Psoas muscle (tissue), 8 donors: ENCODE measurements around the gene SBDS. TPM values are rescaled to one million over a fixed set of nuclear protein-coding genes. Genes with fewer than 3 reads are reported as not detected.

Experiments used
- ATAC-seq, 4 donors: fragments of 200-7000 bp; cut with Tn5 transposase; one replicate each; pipeline ENCODE4 v1.9.1; 2020; ENCODE audit warnings: moderate library complexity in 3 of 4, mild to moderate bottlenecking in 2 of 4
- DNase-seq, 2 donors: peaks; one replicate each; pipeline ENCODE4 v3.0.0-alpha.2; 2020
- H3K27ac ChIP-seq: fragments of 200-600 bp; one replicate; pipeline ENCODE4 v1.8.0; 2022
- H3K27me3 ChIP-seq, 3 donors: fragments of 200-600 bp in 1 of 3; one replicate each; pipeline versions ENCODE4 v1.6.1 to v1.8.0; 2013 to 2022; ENCODE audit warnings: low read length in 2 of 3, mild to moderate bottlenecking in 2 of 3, moderate library complexity in 1 of 3; ENCODE audit not compliant: insufficient read depth in 3 of 3
- H3K36me3 ChIP-seq, 2 donors: fragments of 200-600 bp in 1 of 2; one replicate each; pipeline versions ENCODE4 v1.6.1 to v1.8.0; 2013 to 2022; ENCODE audit warnings: low read depth in 1 of 2, mild to moderate bottlenecking in 1 of 2, moderate library complexity in 1 of 2; ENCODE audit not compliant: insufficient read depth in 1 of 2
- H3K4me1 ChIP-seq: fragments of 200-600 bp; one replicate; pipeline ENCODE4 v1.8.0; 2022
- H3K4me3 ChIP-seq: fragments of 200-600 bp; one replicate; pipeline ENCODE4 v1.8.0; 2022; ENCODE audit warnings: mild to moderate bottlenecking
- H3K9me3 ChIP-seq: fragments of 200-600 bp; one replicate; pipeline ENCODE4 v1.8.0; 2022
- WGBS, 3 donors: extraction: QIAGEN DNeasy Blood & Tissue Kit; methylation state at CpG; one replicate each; pipeline versions ENCODE4 v1.1.6 to v1.1.7; 2013; 5-methylcytosine and 5-hydroxymethylcytosine counted together
- intact Hi-C, 2 donors: fragments of 100-400 bp; cut with DNase I; formaldehyde crosslinking; loops; one replicate each; pipeline versions ENCODE4 v1.11.0 to v1.14.2; 2022
- polyA plus RNA-seq, 3 donors: library from polyadenylated mRNA; stranded (reverse); fragments of 200-250 nt; gene quantifications; one replicate each; pipeline ENCODE4 v1.2.3, GENCODE V29; 2013
- total RNA-seq, 4 donors: library from RNA; stranded (reverse); fragmentation: NEBNext Ultra II Directional in 2 of 4; extraction: Animal tissue kit (Norgen Biotek cat#: 25700) in 2 of 4; gene quantifications; one replicate each; pipeline versions ENCODE4 v1.2.1 to v1.2.4, GENCODE V29; 2021 to 2023
- TF ChIP-seq, protein P1 (sequence below): fragments of 200-600 bp; IDR thresholded peaks from one replicate; pipeline ENCODE4 v1.8.0; 2022; ENCODE audit warnings: antibody characterized with exemption
- donor health status: healthy with polysubstance abuse.
- donor health status: DM: no; HTN: no; CAD: no; lungs with moderate emphysema.
- donor health status: Bipolar disorder and iron deficiency.
- donor health status: healthy.
- donor health status: DM: yes; HTN: yes; CAD: no.
- donor health status: DM: no; HTN: no; CAD: no.
- donor health status: DM: no; HTN: no; CAD: no.
- donor health status: DM: yes; HTN: yes; CAD: no.

The SBDS gene
- total and polyA plus RNA-seq, 7 donors: 236 to 417 (median 389) TPM

- no peaks in the 10 kb centered on the region for H3K9me3 ChIP-seq
- H3K36me3 ChIP-seq: peaks cover 13 to 98% of the 10 kb centered on the region in 2 donors
- 69 to 78% (median 73%) methylated on average over 2 of the region's 2 CpGs for WGBS, 3 donors
- no peak for DNase-seq
- TF ChIP-seq, protein P1, sequence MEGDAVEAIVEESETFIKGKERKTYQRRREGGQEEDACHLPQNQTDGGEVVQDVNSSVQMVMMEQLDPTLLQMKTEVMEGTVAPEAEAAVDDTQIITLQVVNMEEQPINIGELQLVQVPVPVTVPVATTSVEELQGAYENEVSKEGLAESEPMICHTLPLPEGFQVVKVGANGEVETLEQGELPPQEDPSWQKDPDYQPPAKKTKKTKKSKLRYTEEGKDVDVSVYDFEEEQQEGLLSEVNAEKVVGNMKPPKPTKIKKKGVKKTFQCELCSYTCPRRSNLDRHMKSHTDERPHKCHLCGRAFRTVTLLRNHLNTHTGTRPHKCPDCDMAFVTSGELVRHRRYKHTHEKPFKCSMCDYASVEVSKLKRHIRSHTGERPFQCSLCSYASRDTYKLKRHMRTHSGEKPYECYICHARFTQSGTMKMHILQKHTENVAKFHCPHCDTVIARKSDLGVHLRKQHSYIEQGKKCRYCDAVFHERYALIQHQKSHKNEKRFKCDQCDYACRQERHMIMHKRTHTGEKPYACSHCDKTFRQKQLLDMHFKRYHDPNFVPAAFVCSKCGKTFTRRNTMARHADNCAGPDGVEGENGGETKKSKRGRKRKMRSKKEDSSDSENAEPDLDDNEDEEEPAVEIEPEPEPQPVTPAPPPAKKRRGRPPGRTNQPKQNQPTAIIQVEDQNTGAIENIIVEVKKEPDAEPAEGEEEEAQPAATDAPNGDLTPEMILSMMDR: no peak
- intact Hi-C loops: no loop called here
- no peaks in the 10 kb centered on the region for H3K27me3 ChIP-seq
- H3K27ac ChIP-seq: no peak overlapping the region
- no peaks in the 10 kb centered on the region for H3K4me1 ChIP-seq
- H3K4me3 ChIP-seq: no peak overlapping the region
- ATAC-seq: no peak
These were observed 48.8 kb downstream of the SBDS start for GRCh38 chr7:66946545-66946944.

DNA sequence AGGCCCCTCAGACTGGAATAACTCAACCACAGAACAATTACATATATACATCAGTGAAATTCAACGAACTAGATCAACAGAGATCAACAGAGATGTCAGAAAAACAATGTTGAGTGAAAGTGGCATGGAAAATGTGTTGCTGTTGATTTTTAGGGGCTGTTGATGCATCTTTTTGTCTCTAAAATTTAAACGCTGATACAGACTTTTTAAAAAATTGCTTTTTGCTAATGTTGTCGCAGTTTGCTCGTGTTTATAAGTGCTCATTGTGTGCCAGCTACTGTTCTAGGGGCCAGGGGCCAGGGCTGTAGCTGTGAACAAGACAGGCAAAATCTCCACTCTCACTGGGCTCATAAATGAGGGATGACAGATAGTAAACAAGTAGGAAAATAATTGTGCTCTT lies 56.1 kb downstream of the SBDS start:
- Histone ChIP-seq H3K4me3 (no peak overlapping the region), H3K4me1 (peaks cover 6% of the 10 kb centered on the region), H3K27ac (no peak overlapping the region), H3K36me3 (peaks cover 0 to 32% of the 10 kb centered on the region in 2 donors), H3K9me3 (no peaks in the 10 kb centered on the region), H3K27me3 (no peaks in the 10 kb centered on the region)
- TF ChIP-seq, protein P1: no peak
- no peak for DNase-seq
- 90 to 96% (median 92%) methylated on average over 4 of the region's 4 CpGs for WGBS, 3 donors
- intact Hi-C loops: no loop called here
- ATAC-seq: no peak

DNA sequence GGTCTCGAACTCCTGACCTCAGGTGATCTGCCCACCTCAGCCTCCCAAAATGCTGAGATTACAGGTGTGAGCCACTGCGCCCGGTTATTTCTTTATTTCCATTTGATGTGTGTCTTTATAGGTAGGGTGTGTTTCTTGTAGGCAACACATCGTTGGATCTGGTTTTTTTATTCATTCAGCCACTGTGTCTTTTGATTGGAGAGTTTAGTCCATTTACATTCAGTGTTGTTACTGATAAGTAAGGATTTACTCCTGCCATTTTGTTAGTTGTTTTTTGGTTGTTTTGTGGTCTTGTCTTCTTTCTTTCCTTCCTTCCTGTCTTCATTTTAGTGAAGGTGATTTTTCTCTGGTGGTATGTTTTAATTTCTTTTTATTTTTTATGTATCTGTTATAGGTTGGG lies 57.4 kb downstream of the SBDS start:
- no peaks in the 10 kb centered on the region for H3K9me3 ChIP-seq
- H3K4me1 ChIP-seq: peaks cover 12% of the 10 kb centered on the region
- no peak for DNase-seq
- H3K36me3 ChIP-seq: peaks cover 0 to 20% of the 10 kb centered on the region in 2 donors
- 96 to 98% (median 97%) methylated on average over 4 of the region's 4 CpGs for WGBS, 3 donors
- no peak overlapping the region for H3K4me3 ChIP-seq
- H3K27ac ChIP-seq: no peak overlapping the region
- TF ChIP-seq, protein P1: no peak
- no peak for ATAC-seq
- intact Hi-C loops: no loop called here
- H3K27me3 ChIP-seq: no peaks in the 10 kb centered on the region

Other genes with a start within 250 kb of the SBDS start
- 10 to 100 TPM; 33.9 to 38.6 (median 37.0) TPM for gene TMEM248, start 74.4 kb downstream of the SBDS start, total RNA-seq
- gene TMEM248, start 74.4 kb downstream of the SBDS start, polyA plus RNA-seq: 10 to 100 TPM; 16.0 to 33.4 (median 30.6) TPM
- gene TYW1, start 1.2 kb upstream of the SBDS start, total RNA-seq: 10 to 100 TPM in 3 of 4 donors, 1 to 10 TPM in 1; 9.9 to 13.7 (median 11.4) TPM
- gene TYW1, start 1.2 kb upstream of the SBDS start, polyA plus RNA-seq: 10 to 100 TPM in 2 of 3 donors, 1 to 10 TPM in 1; 9.3 to 20.1 (median 10.4) TPM